Activated CD4-positive, alpha-beta T cell treated with anti-CD3 and anti-CD28 coated beads, Interleukin-2, amount 50 U/mL, for 1 hour (primary cell): ENCODE data around the gene SUPT6H.
"Not testable (repeated sequence)": the region's sequence is repeated elsewhere in the genome, so short reads cannot be mapped to it uniquely, and the experiment has no call there.

Source experiments
- DNase-seq: peaks from one replicate; pipeline ENCODE4 v3.0.0-alpha.2; 2020

The SUPT6H gene

DNA sequence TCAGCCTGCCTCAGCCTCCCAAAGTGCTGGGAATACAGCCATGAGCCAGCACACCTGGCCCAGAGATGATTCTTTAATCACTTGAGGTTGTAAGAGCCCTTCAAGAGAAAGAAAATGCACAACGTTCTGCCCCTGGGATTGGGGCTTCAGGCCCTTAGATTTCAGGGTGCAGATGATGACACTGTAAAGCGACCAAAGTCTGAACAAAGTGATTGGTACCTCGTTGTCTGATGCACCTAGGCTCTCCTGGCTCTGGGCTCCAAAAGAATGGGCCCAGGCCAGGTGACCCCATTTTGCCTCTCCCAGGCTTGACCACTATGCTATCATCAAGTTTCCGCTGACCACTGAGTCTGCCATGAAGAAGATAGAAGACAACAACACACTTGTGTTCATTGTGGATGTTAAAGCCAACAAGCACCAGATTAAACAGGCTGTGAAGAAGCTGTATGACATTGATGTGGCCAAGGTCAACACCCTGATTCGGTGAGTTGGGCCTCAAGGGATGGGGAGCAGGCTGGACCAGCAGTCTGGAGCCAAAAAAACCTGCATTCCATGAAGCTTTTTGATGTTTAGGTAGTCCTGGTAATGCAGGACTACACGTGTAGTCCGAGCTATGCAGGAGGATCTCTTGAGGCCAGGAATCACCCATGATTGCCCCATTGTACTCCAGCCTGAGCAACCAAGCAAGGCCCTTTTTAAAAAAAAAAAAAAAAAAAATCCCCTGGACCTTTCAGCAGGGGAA, 60.6 kb downstream of the SUPT6H start:
- DNase-seq, result no peak

DNA sequence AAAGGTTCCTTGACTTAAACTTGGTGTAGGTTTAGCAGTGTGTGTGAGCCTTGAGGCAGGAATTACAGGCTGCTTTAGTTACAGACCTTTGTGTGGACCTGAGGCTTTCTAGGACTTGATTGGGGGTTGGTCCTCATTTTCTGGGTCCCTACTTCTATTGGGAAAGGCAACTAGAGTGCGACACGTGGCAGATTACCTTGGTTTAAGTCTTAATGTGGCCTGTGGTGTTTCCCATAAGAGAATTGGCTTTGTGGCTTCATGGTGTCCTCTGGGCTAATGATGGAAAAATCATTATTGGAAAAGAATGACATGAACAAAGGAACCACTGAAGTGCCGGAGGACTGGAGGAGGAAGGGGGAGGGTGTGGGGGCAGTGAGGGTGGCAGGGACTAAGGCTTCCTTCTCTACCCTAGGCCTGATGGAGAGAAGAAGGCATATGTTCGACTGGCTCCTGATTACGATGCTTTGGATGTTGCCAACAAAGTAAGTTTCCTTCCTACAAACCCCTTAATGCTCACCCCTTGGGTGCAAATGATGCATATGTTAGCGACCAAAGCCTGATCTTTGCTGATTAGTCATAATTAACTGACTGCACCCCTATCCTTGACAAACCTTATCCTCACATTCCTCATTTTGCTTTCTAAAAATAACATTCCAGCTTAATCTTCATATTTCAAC, 61.3 kb downstream of the SUPT6H start:
- DNase-seq, result no peak

DNA sequence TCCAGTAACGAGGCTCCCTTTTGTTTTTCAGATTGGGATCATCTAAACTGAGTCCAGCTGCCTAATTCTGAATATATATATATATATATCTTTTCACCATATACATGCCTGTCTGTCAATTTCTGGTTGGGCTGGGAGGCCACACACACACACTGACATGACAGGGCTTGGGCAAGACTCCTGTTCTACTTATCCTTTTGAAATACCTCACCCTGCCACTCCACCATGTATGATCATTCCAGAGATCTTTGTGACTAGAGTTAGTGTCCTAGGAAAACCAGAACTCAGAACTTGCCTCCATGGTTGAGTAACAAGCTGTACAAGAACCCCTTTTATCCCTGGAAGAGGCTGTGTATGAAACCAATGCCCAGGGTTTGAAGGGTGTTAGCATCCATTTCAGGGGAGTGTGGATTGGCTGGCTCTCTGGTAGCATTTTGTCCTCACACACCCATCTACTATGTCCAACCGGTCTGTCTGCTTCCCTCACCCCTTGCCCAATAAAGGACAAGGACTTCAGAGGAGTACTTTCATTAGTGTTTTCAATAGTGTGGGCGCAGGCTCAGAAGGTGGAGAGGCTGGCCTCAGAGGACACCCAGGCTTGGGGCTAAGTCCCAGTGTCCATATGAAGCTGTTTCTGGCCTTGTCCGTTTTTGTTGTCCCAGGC, 62.0 kb downstream of the SUPT6H start:
- not testable (repeated sequence) for DNase-seq

DNA sequence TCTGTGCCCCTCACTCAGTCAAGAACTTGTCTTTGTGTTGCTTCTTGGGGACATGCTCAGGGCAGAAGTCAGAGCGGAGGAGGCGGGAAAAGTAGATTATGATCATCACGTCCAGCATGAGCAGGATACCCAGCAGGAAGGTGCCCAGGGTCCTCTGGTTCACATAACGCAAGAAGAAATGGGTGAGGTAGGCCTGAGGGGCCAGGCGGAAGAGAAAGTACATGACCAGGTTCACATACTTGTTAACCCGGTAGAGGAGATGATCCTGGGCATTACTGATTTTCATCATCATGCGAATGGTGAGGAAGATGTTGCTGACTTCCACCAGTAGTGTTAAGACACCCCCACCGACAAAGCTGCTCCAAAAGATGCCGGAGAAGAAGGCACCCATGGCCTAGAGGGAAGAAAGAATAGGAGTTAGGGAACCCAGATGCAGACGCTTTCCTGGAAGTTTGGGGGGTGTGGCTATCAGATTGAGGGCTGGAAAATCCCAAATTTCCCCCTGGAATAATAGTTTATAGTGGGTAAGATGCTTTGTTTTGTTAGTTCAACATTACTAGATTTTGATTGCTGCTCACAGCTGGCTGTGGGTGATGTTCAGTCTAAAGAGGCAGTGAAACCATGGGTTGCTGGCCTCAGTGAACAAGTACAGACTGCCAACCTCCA, 62.6 kb downstream of the SUPT6H start:
- DNase-seq, result no peak

DNA sequence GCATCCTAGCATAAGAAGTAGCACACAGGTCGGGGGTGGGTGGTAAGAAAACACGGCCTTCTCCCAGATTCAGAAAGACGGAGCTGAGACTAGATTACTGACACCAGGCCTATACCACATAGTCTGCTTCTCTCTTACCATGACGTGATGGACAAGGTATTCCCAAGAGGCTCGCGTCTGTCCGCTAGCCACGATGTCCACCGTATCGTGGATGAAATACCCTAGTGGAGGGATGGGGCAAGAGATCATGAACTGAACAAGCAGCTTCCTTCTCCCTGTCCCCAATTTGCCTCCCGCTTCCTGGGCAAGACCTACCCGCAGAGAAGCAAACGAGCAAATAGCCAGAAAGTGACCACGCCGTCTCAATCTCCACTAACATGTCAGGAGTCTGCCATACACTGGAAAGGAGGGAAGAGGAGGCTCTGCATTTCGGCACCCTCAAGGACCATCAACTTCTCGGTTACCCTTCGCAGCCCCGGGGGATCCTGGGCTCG, 63.2 kb downstream of the SUPT6H start:
- DNase-seq, result no peak

- DNase-seq, result no peak
Observed at GRCh38 chr17:28725660-28726225, 63.7 kb downstream of the SUPT6H start.

DNA sequence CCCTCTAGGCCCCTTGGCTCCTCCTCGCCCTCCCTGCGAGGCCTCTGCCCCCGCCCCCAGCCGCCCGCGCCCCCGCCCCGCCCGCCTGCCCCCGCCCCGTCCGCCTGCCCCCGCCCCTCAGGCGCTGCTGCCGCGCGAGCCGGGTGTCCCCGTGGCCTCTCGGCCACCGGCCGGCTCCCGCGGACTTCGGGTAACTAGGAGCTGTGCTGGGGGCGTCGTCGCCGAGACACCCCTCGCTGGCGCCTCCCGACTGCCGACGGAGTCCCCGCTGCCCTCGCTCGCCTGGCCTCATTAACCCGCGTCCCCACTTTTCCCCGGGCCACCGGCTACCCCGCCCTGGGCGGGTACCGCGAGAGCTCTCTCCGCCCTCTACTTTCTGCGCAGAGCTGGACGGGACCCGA, 64.2 kb downstream of the SUPT6H start, which contains the start of gene TLCD1:
TSS of gene TLCD1 (minus strand) at position 8 of the 401 bp plus-strand sequence. CDS start 136 bp downstream, outside the sequence.
- DNase-seq, result peak; percentile 61

DNA sequence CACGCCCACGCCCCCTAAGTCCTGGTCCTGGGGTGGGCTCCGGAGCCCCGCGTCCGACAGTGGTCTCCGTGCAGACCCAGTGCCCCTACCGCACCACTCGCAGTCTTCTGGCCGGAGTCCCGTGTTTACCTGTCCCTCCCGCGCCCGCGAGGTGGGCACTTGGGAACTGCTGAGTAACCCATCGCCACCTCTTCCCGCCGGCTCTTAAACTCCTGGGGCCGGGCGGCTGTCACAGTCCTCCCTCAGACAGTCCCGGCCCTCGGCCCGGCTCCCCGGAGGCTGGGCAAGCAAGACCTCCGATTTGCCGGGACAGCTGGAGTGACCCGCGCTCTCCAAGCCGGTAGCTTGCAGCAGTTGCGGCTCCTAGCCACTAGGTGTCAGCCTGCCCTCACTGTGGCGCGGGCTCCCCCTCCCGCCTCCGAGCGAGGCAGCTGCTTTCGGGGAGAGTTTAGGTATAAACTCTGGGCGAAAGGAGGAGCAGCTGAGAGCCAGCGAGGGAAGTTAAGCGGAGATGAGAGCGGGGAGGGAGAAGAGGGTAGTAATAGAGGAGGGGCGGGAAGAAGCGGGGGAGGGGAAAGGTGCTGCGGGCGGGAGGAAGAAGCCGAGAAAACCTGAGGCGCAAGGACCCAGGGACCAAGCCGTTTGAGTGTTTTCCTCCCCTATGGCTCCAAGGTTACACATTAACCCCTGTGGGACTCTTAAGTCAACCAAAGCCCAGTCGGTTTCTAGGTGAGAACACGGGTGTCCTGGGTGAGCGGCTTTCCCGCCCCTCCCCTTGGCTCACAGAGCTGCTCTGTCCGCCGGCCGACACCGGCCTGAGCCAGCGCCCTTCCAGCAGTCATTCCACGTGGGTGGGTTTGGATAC, 64.9 kb downstream of the SUPT6H start:
- DNase-seq, result peak; percentile 90

GRCh38 chr17:28728364-28729200, 66.6 kb downstream of the SUPT6H start, which contains the start of gene NEK8:
TSS of gene NEK8 (plus strand) at chr17:28728788. CDS start at chr17:28728814, 26 bp downstream.
- DNase-seq, result peak; percentile 98

GRCh38 chr17:28729950-28730330, 67.9 kb downstream of the SUPT6H start:
- no peak for DNase-seq

GRCh38 chr17:28733346-28733745, 71.3 kb downstream of the SUPT6H start:
- no peak for DNase-seq

- no peak for DNase-seq
Observed at GRCh38 chr17:28734712-28735241, 72.8 kb downstream of the SUPT6H start.

- no peak for DNase-seq
Observed at GRCh38 chr17:28735242-28735722, 73.3 kb downstream of the SUPT6H start.

DNA sequence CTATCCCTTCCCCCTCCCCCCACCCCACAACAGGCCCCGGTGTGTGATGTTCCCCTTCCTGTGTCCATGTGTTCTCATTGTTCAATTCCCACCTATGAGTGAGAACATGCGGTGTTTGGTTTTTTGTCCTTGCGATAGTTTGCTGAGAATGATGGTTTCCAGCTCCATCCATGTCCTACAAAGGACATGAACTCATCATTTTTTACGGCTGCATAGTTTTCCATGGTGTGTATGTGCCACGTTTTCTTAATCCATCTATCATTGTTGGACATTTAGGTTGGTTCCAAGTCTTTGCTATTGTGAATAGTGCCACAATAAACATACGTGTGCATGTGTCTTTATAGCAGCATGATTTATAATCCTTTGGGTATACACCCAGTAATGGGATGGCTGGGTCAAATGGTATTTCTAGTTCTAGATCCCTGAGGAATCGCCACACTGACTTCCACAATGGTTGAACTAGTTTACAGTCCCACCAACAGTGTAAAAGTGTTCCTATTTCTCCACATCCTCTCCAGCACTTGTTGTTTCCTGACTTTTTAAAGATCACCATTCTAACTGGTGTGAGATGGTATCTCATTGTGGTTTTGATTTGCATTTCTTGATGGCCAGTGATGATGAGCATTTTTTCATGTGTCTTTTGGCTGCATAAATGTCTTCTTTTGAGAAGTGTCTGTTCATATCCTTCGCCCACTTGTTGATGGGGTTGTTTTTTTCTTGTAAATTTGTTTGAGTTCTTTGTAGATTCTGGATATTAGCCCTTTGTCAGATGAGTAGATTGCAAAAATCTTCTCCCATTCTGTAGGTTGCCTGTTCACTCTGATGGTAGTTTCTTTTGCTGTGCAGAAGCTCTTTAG, 74.1 kb downstream of the SUPT6H start:
- DNase-seq, result not testable (repeated sequence)

GRCh38 chr17:28737316-28737715, 75.3 kb downstream of the SUPT6H start:
- DNase-seq, result no peak

DNA sequence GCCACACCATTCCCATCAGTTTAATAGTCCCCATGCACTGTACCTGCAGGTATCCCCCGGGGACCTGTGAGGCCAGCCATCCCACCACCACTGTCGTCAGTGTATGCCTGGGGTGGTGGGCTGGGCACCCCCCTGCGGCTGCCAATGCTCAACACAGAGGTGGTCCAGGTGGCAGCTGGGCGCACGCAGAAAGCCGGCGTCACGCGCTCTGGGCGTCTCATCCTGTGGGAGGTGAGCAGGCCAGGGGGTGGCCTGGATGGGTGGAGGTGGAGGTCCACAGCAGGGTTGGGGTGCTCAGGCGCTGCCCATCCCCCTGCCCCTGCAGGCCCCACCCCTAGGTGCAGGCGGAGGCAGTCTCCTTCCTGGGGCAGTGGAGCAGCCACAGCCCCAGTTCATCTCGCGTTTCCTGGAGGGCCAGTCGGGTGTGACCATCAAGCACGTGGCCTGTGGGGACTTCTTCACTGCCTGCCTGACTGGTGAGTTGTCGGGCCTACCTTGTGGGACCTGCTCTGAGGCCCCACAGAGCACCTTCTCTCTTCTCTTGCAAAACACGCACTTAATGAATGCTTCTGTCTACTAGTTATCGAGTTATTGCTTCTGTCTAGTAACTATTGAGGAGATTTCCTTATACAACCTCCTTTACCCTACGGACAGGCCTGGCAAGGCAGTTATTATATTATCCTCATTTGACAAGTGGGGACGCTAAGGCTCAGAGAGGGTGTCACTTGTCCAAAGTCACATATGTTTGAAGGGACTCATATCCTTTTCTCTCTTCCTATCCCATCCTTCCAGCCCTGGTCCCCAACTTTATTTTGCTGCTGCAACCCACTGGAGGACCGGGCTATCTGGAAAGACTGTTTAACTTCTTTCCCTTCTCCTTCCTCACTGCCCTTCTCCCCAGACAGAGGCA, 76.0 kb downstream of the SUPT6H start:
- DNase-seq, result no peak

GRCh38 chr17:28738680-28739384, 76.8 kb downstream of the SUPT6H start:
- DNase-seq, result peak; percentile 46
